ENCODE results near the gene PRRG1.
"Not testable (repeated sequence)": the region's sequence is repeated elsewhere in the genome, so short reads cannot be mapped to it uniquely, and the experiment has no call there.

Gene PRRG1

GRCh38 chrX:37378404-37378803 lies 29.2 kb downstream of the PRRG1 start:
- no peak for DNase-seq (ENCODE audit: low read depth in 2 of 2)

GRCh38 chrX:37378830-37379229 lies 29.7 kb downstream of the PRRG1 start:
- DNase-seq (ENCODE audit: low read depth in 2 of 2), result no peak

GRCh38 chrX:37380256-37380655 lies 31.1 kb downstream of the PRRG1 start:
- DNase-seq (ENCODE audit: low read depth in 2 of 2), result no peak

DNA sequence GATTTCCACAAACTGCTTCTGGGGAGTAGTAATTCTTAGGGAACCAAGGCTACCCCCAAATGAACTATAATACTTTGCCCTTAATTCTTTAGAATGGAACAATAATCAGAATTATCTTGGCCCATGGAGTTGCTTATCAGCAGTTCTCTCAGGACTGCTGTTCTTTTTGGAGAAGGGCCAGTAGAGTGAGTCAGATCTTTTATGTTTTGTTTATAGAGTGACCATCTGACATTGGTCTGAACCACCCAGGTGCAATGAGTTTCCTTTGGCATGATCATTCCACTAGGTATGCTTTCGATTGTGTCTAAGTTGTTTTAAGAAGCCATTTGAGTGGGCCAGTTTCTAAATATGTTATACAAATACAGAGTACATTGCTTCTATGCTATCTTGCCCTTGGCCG lies 31.8 kb downstream of the PRRG1 start:
- no peak for DNase-seq (ENCODE audit: low read depth in 2 of 2)

DNA sequence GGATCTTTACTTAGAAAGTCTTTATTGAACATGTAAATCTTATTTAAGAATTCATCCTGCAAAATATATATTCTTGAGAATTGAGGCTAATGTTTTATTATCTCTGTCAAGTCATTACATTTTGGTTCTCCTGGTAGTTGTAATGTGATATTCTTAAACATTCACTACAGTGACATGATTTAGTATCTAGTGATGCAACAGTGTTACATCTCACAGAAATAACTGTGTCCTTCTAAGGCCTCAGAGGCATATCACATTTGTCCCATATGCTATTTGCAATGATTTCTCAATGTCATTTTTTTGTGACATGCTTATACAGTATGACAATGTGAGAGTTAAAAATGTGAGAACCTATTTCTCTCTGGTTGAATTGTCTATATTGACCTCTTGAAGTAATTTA lies 34.1 kb downstream of the PRRG1 start:
- DNase-seq (ENCODE audit: low read depth in 2 of 2), result no peak

DNA sequence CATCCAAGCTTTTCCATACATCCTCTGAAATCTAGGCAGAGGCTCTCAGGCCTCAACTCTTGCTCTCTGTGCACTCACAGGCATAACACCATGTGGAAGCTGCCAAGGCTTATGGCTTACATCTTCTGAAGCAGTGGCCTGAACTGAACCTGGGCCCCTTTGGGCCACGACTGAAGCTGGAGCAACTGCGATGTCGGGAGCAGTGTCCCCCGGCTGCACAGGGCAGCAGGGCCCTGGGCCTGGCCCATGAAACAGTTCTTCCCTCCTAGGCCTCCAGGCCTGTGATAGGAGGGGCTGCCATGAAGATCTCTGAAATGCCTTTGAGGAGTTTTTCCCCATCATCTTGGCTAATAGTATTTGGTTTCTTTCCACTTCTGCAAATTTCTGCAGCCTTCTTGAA lies 39.2 kb downstream of the PRRG1 start:
- no peak for DNase-seq (ENCODE audit: low read depth in 2 of 2)

GRCh38 chrX:37405956-37406355 lies 56.8 kb downstream of the PRRG1 start:
- no peak for DNase-seq (ENCODE audit: low read depth in 2 of 2)

DNA sequence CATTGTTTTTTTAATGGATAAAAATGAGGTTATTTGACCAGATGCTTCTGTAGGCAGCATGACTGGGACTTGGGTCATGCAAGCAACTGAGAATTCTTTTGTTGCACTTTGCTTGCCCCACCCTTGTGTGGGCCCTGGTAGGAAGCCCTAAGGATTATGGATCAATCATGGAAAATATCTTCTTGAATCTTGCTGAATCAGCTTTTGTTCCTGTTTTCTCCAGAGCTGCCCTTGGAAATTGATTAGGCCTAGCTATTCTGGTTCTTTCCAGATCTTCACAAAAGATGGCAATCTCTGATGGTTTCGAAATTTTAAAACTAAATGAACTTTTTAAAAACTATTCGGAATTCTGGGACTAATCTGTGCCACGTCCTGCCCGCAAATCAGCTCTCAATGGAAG lies 58.6 kb downstream of the PRRG1 start:
- DNase-seq (ENCODE audit: low read depth in 2 of 2), result no peak

- no peak for DNase-seq (ENCODE audit: low read depth in 2 of 2)
Measured at GRCh38 chrX:37409278-37409677, 60.1 kb downstream of the PRRG1 start.

- no peak for DNase-seq (ENCODE audit: low read depth in 2 of 2)
Measured at GRCh38 chrX:37420185-37420584, 71.0 kb downstream of the PRRG1 start.

- DNase-seq (ENCODE audit: low read depth in 2 of 2), result no peak
Measured at GRCh38 chrX:37420756-37421155, 71.6 kb downstream of the PRRG1 start.

DNA sequence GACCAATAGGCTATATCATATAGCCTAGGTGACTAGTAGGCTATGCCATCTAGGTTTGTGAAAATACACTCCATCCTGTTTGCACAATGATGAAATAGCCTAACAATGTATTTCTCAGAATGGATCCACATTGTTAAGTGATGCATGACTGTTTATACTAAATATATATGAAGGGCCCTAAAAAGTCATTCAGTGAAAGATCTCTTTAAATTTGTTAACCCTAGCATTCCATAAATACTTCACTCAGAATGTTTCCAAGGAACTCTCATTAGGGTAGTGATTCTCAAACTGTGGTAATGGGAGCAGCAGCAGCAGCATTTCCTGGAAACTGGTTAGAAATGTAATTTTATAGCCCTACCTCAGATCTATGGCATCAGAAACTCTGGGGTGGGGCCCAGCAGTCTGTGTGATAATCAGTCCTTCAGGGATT lies 74.9 kb downstream of the PRRG1 start:
- DNase-seq (ENCODE audit: low read depth in 2 of 2), result no peak

- no peak for DNase-seq (ENCODE audit: low read depth in 2 of 2)
Measured at GRCh38 chrX:37425370-37425769, 76.2 kb downstream of the PRRG1 start.

- DNase-seq (ENCODE audit: low read depth in 2 of 2), result not testable (repeated sequence)
Measured at GRCh38 chrX:37428962-37429361, 79.8 kb downstream of the PRRG1 start.

GRCh38 chrX:37434362-37434761 lies 85.2 kb downstream of the PRRG1 start:
- DNase-seq (ENCODE audit: low read depth in 2 of 2), result no peak

GRCh38 chrX:37437160-37437559 lies 88.0 kb downstream of the PRRG1 start:
- DNase-seq (ENCODE audit: low read depth in 2 of 2), result no peak

- DNase-seq (ENCODE audit: low read depth in 2 of 2), result no peak
Measured at GRCh38 chrX:37441377-37441776, 92.2 kb downstream of the PRRG1 start.

DNA sequence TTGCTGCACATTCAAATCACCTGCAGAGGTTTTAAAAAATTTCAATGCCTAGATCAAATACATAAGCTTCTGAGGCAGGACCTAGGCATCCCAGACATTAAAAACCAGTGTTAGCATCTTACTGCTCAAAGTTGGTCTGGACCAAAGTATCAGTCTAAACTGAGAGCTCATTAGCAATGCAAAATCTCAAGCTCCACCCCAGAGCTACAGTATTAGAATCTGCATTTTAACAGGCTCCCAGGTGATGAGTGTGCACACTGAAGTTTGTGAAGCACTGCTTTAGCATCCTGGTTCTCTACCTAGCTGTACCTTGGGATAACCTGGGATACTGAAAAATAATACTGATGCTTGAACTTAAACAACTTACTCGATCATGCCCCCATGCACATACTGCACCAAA lies 96.0 kb downstream of the PRRG1 start:
- no peak for DNase-seq (ENCODE audit: low read depth in 2 of 2)

DNA sequence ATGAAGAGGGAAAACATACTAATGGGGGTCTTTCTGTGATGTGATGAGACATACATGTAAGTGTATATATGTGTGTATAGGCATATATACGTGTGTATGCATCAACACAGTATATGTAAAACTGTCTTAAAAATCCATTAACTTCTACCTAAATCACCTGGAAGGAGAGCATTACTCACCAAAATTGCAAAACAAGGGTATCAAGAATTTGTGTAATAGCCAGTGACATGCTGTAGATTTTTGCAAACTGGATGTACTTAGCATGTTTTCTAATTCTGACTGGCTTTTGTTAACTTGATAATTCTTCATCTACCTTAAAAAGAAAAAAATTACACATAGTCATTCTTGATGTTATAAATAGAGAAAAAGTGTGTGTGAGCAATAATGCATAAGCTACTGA lies 104.7 kb downstream of the PRRG1 start:
- no peak for DNase-seq (ENCODE audit: low read depth in 2 of 2)

DNA sequence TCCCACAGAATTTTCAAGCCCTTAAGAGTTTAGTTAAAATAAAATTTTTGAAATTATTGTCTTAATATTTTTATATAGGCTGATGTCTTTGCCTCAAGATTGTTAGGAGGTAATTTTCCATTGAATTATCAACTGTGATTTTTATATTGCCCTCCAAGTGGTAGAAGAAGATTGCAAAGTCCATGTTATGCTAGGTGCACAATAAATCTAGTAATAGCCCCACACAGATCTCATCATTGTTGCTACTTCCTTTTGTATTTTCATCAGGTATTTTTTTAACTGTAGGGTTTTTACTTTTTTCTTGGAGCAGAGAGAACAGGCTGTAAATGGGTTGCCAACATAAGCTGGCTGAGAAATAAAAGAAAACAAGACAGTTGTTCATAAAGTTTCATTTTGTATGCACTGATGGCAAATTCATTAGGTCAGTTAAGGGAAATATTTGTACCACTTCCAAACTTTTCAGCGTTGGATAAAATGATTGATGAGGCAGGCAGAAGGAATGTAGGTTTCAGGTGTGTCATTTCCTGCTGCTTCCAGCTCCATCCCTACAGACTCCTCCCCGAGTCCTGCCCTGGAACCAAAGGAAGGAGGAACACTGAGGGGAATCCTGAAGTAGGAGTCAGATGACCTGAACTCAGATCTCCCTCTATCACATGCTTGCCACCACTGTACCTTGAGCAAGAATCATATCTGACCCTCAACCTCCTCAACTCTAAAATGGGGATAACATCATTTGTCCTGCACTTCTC lies 105.5 kb downstream of the PRRG1 start:
- no peak for DNase-seq (ENCODE audit: low read depth in 2 of 2)

- no peak for DNase-seq (ENCODE audit: low read depth in 2 of 2)
Measured at GRCh38 chrX:37455381-37455780, 106.2 kb downstream of the PRRG1 start.

DNA sequence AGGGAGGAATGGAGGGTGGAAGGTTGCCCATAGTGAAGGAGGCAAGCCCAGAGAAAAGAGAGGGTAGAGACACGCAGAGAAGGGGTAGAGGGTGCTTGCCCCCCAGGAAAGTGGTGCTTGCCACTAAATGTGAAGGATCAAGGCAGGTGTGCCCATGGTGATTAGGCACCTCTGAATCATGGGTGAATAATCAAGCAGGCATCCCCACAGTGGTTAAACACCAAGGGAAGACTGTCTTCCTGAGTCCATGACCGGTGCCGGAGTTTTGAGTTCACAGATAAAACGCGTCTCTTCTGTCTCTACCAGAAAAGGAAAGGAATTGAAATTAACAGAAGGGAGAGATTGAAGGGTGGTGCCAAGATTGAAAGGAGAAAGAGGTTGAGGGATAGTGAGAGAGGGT lies 111.1 kb downstream of the PRRG1 start:
- DNase-seq (ENCODE audit: low read depth in 2 of 2), result not testable (repeated sequence)

DNA sequence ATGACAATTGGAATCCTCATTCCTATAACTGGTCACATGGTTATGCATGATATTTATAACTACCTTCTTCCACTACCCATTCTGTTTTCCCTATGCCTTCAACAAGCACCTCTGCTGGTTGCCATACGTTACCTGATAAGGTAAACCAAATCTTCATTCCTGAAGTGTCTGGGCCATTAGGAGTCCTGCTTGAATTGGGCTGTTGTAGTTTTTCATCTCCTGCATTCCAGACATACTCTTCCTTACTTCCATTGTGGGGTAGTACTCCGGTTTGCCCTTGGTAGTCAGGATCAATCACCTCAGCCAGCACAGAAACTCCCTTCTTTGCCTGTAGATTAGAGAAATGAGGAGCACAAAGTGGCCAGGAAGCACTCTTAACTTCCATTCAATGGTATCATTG lies 113.2 kb downstream of the PRRG1 start:
- DNase-seq (ENCODE audit: low read depth in 2 of 2), result no peak

- no peak for DNase-seq (ENCODE audit: low read depth in 2 of 2)
Measured at GRCh38 chrX:37468124-37468739, 119.1 kb downstream of the PRRG1 start.

Data from stimulated activated CD8-positive, alpha-beta memory T cell treated with anti-CD3 and anti-CD28 coated beads, Interleukin-15, amount 100 ng/mL, for 4 hours (primary cell).